Measurements from ENCODE around the gene CCDC107.

CCDC107 gene

GRCh38 chr9:35686222-35687203 lies 28.4 kb downstream of the CCDC107 start:
- no peak for DNase-seq

DNA sequence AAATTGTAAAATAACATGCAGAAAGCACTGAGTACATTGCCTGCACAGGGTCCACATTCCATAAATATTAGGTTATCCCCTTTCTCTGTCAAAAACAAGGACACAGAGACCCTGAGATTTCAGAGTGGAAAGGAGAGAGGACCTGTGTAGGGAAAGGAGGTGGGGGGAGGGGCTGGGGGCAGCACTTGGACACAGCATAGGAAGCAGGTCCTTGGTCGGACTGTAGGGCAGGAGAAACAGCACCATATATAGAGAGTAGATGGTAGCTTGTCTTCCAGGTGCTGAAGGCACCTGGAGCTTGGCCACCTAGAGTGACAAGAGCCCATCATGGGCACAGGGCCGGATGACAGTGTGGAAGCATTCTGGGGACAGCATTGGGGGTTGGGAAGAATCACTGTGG lies 29.2 kb downstream of the CCDC107 start:
- DNase-seq: no peak

GRCh38 chr9:35687972-35688557 lies 30.0 kb downstream of the CCDC107 start:
- no peak for DNase-seq

GRCh38 chr9:35688558-35689541 lies 30.8 kb downstream of the CCDC107 start:
- DNase-seq: peak; percentile 42

GRCh38 chr9:35689542-35690293 lies 31.6 kb downstream of the CCDC107 start, which contains the start of gene TPM2:
TPM2 (minus strand) TSS chr9:35689925; CDS start chr9:35689817, 108 bp downstream.
- no peak for DNase-seq

DNA sequence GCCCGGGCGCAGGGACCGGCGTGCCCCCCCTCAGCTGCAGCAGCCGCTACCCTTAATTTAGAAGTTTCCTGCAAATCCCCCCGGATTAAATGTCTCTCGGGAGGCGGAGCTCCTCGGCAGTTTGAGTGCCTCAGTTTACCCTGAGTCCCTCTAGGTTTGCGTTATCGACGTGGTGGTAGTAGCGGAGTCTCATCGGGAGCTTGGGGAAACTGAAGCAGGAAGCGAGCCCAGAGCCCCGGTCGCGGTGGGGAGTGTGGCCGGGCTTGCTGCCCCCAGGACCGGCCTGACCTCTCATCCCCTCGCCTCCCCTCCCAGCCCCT lies 32.2 kb downstream of the CCDC107 start:
- DNase-seq: no peak

DNA sequence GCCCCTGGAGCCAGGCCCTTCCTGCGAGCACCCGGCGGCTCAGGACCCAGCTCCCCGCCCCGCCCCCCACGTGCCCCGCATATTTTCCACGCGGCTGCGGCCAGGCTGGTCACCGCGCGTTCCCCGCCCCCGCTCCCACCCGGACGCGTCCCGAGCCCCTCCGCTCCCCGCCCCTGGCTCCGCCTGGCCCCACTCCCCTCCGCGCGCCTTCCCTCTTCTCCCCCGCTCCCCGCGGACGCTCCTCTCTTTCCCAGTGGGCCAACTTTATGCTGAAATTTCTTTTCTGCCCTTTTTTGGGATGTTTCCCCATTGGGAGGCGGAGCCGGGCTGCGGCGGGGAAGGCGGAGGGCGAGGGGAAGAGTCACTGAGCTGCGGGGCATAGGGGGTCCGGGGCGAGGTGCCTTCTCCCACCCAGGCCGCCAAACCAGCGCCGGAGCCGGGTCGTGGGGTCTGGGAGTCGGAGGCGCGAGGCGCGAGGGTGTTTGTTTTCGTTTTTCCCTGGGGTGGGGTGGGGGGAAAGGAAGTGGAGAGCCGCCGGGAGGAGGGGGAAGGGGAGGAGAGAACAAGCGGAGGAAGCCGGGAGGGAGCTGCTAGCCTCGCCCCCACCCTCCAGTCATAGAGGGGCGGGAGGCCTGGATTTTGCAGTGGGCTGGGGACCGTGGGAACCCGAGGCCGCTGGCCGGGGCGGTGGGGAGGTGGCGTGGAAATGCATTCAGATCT lies 32.7 kb downstream of the CCDC107 start:
- peak; percentile 25 for DNase-seq

GRCh38 chr9:35691334-35691650 lies 33.2 kb downstream of the CCDC107 start:
- no peak for DNase-seq

- DNase-seq: no peak
These were observed 33.7 kb downstream of the CCDC107 start for GRCh38 chr9:35691757-35692301.

DNA sequence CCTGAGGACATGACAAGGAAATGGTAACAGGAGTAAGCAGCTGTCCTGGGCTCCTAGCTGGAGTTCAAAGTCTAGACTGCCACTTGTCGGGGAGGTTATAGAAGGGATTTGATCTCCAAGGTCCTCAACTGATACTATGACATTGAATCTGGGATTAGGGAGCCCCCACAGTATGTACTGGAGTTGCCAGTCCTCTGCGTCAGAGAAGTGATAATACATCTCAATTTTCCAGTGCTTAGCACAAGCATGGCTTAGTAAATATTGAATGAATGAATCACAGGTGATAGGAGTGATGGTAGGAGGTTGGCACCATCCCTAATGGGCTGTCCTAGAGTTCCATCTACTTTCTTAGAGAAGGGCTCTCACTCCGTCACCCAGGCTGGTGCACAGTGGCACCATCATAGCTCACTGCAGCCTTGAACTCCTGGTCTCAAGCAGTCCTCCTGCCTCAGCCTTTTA lies 37.9 kb downstream of the CCDC107 start:
- DNase-seq: no peak

- peak; percentile 70 for DNase-seq
These were observed 38.6 kb downstream of the CCDC107 start for GRCh38 chr9:35696520-35697215.

- no peak for DNase-seq
These were observed 39.4 kb downstream of the CCDC107 start for GRCh38 chr9:35697486-35697885.

DNA sequence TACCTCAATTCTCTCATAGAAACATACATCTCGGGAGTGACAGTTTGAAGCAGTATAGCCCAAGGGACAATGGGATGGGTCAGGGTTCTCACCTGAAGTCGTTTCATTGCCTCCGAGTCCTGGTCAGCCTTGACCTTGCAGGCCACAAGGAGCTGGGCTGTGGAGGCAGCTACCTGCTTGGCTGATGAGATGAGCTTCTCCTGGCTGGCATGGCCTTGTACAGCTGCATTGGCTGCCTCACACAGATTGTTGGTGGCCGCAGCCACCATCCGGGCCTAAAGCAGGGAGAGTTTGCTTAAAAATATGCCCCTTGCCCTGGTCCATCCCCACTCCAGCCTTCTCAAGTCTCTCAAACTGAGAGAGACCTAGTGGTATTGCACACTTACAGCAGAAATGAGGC lies 40.1 kb downstream of the CCDC107 start:
- no peak for DNase-seq

- no peak for DNase-seq
These were observed 41.9 kb downstream of the CCDC107 start for GRCh38 chr9:35700031-35700430.

- DNase-seq: no peak
These were observed 42.9 kb downstream of the CCDC107 start for GRCh38 chr9:35700942-35701341.

DNA sequence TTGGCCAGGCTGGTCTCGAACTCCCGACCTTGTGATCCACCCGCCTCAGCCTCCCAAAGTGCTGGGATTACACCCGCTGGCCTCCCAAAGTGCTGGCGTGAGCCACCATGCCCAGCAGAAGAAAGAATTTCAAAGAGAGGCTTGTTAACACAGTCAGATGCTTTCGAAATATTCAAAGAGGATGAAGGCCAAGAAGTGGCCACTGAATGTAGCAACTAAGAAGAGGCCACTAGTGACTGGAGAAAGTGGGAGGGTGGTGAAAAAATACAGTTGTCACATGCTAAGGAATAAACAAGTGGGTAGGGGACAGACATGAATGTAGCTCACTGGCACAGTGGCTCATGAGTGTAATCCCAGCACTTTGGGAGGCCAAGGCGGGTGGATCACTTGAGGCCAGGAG lies 44.6 kb downstream of the CCDC107 start:
- DNase-seq: no peak

DNA sequence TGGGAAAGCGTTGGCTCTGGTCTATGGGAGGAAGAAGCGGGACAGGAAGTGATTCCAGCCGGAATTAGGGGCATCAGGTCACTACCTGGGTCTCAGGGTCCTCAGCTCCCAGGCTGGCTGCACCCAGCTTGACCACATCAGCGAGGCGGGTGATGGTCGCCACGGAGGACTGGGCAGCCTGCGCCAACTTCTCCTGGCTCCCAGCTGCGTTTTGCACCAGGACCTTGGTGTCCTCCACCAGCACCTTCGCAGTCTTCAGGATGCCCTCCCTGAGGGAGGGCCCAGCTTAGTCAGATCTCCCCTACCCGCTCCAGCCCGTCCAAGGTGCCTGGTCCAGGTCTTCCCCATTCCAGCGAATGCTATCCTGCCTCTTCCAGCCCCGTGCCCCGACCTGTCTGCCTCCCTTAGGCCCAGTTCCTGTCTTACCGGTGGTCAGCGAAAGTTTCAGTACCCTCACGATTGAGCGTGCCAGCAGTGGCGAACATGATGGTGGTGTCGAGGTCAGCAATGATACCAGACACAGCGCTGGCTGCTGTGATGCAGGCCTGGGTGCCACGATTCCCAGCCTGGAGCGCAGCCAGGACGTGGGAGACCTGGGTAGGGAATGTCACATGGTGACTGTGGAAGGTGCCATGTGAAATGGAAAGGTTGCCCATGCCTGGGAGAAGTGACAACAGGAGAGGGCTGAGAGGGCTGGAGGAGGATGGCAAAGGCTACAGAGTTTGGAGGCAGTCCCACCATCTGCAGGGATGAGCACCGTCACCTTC lies 46.0 kb downstream of the CCDC107 start:
- no peak for DNase-seq

DNA sequence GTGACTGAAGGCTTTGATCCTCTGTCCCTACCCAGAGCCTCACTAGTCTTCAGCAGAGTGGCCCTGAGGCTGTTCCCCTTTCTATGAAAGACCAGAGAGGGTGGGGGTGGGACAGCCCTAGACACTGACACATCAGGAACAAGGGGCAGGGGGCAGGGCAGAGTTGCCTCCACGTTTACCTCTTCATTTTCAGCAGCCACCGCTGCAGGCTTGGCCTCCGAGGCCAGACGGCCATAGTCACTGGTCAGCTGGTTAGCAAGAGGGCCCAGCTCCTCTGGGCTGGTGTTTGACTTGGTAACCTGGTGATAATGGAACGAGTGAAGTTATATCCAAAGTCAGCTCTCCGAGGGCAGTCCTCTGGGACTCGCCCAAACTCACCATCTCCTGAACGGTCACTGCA lies 47.3 kb downstream of the CCDC107 start:
- no peak for DNase-seq

GRCh38 chr9:35705836-35706430 lies 47.8 kb downstream of the CCDC107 start:
- DNase-seq: no peak

GRCh38 chr9:35706951-35707350 lies 48.9 kb downstream of the CCDC107 start:
- DNase-seq: no peak

Data from activated CD4-positive, alpha-beta T cell treated with anti-CD3 and anti-CD28 coated beads, Interleukin-2, Interleukin-6, amounts not matched to agents 100 ng/mL and 50 ng/mL, durations not matched to agents 16 hours and 8 hours (primary cell).